ENCODE data around the gene ZNF521.

DNA sequence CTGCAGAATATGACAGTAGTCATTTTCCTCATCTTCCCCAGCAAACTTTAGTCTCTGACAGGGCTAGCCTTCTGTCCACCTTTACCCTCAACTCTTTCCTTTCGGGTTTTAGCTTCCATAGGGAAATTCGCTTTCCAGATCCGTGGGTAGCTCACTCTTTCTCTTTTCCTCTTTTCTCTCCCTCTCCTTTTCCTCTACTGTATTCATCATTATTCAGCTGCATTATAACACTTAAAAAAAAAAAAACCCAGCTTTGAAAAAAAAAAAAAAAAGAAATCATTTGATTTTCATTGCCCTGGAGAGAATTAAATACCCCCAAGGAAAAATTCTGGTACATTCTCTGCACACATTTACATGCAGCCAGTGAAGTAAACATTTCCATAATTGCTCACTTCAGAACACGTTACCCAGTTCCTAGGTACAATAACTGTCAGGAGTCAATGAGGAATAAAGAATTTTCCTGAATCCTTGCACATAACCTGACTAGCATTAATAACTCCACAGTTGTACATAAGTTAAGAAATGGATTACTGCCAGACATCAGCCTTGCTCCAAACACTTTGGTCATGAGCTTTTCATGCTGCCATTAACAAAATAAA, 63.5 kb downstream of the ZNF521 start:
- TF ChIP-seq, protein P1, sequence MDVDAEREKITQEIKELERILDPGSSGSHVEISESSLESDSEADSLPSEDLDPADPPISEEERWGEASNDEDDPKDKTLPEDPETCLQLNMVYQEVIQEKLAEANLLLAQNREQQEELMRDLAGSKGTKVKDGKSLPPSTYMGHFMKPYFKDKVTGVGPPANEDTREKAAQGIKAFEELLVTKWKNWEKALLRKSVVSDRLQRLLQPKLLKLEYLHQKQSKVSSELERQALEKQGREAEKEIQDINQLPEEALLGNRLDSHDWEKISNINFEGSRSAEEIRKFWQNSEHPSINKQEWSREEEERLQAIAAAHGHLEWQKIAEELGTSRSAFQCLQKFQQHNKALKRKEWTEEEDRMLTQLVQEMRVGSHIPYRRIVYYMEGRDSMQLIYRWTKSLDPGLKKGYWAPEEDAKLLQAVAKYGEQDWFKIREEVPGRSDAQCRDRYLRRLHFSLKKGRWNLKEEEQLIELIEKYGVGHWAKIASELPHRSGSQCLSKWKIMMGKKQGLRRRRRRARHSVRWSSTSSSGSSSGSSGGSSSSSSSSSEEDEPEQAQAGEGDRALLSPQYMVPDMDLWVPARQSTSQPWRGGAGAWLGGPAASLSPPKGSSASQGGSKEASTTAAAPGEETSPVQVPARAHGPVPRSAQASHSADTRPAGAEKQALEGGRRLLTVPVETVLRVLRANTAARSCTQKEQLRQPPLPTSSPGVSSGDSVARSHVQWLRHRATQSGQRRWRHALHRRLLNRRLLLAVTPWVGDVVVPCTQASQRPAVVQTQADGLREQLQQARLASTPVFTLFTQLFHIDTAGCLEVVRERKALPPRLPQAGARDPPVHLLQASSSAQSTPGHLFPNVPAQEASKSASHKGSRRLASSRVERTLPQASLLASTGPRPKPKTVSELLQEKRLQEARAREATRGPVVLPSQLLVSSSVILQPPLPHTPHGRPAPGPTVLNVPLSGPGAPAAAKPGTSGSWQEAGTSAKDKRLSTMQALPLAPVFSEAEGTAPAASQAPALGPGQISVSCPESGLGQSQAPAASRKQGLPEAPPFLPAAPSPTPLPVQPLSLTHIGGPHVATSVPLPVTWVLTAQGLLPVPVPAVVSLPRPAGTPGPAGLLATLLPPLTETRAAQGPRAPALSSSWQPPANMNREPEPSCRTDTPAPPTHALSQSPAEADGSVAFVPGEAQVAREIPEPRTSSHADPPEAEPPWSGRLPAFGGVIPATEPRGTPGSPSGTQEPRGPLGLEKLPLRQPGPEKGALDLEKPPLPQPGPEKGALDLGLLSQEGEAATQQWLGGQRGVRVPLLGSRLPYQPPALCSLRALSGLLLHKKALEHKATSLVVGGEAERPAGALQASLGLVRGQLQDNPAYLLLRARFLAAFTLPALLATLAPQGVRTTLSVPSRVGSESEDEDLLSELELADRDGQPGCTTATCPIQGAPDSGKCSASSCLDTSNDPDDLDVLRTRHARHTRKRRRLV (CRISPR knock-in tag; IDR thresholded peaks at IDR 0.05): no peak
- TF ChIP-seq ATF3 (CRISPR knock-in tag; IDR thresholded peaks at IDR 0.05): no peak
- TF ChIP-seq POLR2A (IDR thresholded peaks at IDR 0.05; ENCODE audit: insufficient read depth in 1 of 2, low read depth in 2 of 2, low read length in 2 of 2): no peak
- TF ChIP-seq RFXAP (CRISPR knock-in tag; IDR thresholded peaks at IDR 0.05; ENCODE audit: borderline replicate concordance): no peak
- TF ChIP-seq ZXDC (CRISPR knock-in tag; IDR thresholded peaks at IDR 0.05): no peak
